C4-2B (cell line): Measurements from ENCODE around the gene TMEM33.

Source experiments
- ZFX ChIP-seq: fragments of 450-650 bp; IDR thresholded peaks from 2 replicates; pipeline ENCODE4 v1.6.1; 2017
- TF ChIP-seq, protein P1 (sequence below): fragments of 450-650 bp; conservative IDR thresholded peaks from 2 replicates; pipeline ENCODE4 v1.5.1; 2017; ENCODE audit warnings: mild to moderate bottlenecking

GRCh38 chr4:41933997-41934503, 1.2 kb upstream of the TMEM33 start:
- TF ChIP-seq, protein P1, sequence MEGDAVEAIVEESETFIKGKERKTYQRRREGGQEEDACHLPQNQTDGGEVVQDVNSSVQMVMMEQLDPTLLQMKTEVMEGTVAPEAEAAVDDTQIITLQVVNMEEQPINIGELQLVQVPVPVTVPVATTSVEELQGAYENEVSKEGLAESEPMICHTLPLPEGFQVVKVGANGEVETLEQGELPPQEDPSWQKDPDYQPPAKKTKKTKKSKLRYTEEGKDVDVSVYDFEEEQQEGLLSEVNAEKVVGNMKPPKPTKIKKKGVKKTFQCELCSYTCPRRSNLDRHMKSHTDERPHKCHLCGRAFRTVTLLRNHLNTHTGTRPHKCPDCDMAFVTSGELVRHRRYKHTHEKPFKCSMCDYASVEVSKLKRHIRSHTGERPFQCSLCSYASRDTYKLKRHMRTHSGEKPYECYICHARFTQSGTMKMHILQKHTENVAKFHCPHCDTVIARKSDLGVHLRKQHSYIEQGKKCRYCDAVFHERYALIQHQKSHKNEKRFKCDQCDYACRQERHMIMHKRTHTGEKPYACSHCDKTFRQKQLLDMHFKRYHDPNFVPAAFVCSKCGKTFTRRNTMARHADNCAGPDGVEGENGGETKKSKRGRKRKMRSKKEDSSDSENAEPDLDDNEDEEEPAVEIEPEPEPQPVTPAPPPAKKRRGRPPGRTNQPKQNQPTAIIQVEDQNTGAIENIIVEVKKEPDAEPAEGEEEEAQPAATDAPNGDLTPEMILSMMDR = no peak
- no peak for TF ChIP-seq ZFX
